Stimulated activated CD4-positive, alpha-beta T cell treated with anti-CD3 and anti-CD28 coated beads, Interleukin-1b, Interleukin-23, amount 100 ng/mL, for 4 hours (primary cell): ENCODE measurements around the gene CENPO.

Source experiments
- DNase-seq, 2 donors: peaks; one replicate each; pipeline ENCODE4 v3.0.0-alpha.2; 2020; ENCODE audit warnings: low read depth in 2 of 2

The CENPO gene

GRCh38 chr2:24792874-24793760 lies at the start of gene CENPO, which contains the start of gene PTRHD1:
CENPO (plus strand) TSS chr2:24793425; CDS start chr2:24793920, 495 bp downstream.
PTRHD1 (minus strand) TSS chr2:24793391; CDS start chr2:24793377, 14 bp downstream.
- DNase-seq, result peak; percentile 91

- DNase-seq, result no peak
Measured at GRCh38 chr2:24743924-24744323, 49.3 kb upstream of the CENPO start.

DNA sequence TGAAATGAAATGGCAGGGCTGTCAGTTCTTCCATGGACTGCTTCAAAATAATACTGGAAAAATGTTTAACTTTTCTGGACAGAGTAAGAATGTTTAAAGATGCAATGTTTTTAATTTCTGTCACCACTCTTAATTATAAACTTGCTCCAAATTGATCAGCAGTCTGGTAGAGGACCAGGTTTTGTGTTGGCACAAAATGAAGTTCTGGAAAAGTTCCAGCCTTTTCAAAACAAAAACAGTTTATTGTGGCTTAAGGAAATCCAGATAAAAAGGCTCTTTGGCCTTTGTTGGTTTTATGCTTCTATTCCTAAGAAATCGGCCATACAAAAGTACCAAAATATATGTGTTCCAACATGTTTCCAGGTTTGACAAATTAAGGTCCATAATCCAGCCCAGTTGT lies 48.9 kb upstream of the CENPO start:
- no peak for DNase-seq

DNA sequence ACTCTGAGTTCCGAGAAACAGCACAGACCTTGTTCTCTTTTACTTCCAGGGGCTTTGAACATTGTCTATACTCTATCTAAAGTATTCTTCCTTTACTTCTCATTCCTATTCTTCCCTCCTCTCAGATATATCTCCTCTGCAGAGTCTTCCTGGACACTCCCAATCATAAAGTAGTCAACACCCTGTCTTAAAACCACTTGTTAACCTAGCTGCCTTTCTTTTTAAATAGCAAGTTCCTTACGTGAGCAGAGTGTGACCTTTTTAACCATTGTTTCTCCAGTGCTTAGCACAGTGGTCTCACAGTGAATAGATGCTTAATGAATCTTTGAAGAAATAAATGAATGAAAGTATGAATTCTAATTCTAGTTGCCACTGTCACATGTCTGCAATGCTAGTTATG lies 47.4 kb upstream of the CENPO start:
- no peak for DNase-seq

- DNase-seq, result no peak
Measured at GRCh38 chr2:24747299-24747698, 45.9 kb upstream of the CENPO start.

GRCh38 chr2:24749069-24749691 lies 44.0 kb upstream of the CENPO start:
- DNase-seq, result no peak

DNA sequence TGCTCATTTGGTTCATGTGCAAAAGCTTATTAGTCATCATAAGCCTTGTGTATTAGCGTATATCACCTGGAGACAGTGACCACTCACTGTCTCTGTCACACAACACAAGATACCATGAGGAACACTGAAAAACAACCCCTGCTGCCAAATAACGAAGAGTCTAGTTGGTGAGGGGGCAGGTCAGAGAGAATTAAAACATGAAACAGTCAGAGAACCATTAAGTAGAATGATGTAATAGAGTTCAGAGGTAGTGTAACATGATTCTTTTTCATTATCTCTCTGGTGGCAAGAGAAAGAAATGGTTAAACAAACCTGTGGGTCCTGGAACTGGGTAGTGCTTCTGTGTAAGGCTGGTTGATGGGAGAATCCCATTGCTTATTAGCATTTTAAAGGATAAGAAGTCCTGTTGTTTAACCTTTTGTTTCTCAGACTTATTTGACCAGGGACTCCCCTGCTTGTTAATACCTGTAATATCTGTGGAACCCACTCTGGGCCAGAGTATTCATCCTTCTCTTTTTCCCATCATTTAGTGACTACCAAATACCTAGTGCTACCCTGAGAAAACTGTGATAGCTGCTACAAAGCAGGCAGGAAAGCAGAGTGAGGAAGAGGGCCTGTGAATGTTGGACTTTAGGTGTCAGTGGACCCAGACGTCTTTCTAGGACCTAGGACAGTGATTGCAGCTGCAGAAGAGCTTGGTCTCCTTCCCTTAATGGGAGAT lies 38.1 kb upstream of the CENPO start:
- no peak for DNase-seq

- DNase-seq, result no peak
Measured at GRCh38 chr2:24756789-24757188, 36.4 kb upstream of the CENPO start.

DNA sequence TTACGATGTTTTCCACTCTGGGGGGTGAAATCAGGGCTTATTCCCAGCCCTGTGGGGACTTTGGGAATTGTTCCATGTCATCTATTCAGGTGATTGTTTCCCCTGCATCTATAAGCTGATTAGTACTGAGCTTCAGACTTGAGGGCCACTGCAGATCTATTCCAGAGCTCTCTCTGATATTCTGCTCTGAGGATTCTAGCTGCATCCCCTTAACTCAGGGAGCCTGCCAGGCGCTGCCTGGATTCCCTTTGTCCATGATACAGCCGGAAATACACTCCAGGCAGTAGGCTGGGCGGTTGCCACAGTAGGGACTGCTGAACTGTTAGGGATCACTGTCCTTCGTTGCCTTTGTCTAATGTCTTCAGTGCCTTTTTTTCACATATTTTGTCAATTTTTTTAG lies 31.4 kb upstream of the CENPO start:
- DNase-seq, result no peak

DNA sequence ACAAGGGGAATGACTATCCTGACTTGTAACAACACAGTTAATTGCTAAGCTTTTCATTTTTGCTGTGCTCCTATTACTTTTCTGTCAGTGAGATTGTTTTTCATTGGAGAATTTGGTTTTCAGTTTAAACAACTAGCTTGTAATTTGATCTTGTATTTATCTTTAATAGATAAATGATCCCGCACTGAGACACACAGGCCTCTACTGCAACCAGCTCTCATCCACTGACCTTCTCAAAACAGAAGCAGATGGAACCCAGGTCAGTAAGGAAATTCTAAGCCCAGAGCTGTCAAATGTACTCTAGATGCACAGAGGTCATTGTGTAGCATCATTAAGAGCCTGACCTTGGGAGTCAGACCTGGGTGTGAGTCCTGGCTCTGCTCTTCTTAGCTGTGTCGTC lies 30.7 kb upstream of the CENPO start:
- DNase-seq, result no peak

GRCh38 chr2:24763843-24764242 lies 29.4 kb upstream of the CENPO start:
- no peak for DNase-seq

DNA sequence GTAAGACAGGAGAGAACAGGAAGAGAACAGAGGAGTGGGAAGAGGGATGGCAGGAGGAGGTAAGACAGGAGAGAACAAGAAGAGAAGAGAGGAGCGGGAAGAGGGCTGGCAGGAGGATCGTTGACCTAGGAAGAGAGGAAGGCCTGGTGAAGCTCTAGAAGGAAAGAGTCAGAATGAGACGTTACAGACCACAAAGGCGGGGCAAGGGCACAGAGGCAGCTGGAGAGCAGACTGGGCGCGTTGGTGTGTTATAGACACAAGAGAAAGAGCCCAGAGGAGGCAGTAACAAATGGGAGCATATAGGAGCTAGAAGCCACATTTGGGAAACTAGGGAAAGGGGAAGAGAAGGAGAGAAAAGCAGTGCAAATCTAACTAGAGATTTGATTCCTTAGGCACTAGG lies 26.6 kb upstream of the CENPO start:
- DNase-seq, result no peak

- DNase-seq, result no peak
Measured at GRCh38 chr2:24768013-24768412, 25.2 kb upstream of the CENPO start.

GRCh38 chr2:24768601-24769000 lies 24.6 kb upstream of the CENPO start:
- DNase-seq, result no peak

- DNase-seq, result no peak
Measured at GRCh38 chr2:24771061-24771460, 22.2 kb upstream of the CENPO start.

DNA sequence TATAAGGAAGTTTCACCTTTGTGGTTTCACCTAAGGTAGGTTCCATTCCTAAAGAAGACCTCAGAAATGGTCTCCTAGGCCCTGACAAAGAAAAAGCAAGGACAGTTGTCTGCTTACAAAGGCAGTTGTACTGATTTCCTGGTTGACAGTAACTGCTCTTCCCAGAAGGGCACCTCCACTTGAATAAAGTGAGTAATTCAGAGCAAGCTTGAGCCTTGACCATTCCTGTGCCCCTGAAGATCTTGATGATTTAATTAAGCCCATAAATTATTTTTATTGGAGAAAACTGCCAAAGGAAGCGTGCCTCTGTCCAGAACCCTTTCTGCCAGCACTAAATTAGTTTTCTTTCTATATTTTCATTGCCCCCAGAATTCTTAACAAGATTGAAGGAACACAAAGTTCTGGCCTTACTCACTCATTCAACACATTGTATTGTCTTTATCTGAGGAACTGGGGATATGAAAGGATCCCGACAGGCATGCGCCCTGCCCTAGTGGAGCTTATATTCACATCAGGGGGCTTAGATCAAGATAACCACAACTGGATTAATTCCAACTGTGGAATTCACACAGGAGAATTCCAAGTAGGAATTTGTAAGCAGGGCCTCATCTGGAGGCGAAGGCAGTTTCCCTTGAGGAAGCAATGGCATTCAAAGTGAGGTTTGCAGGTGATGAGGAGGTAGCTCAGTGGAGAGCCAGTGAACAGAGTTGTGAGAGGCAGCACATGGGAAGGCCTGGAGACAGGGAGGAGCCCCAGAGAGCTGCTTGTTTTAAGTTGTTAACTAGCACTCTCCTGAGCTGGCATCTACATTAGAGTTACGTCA lies 21.2 kb upstream of the CENPO start:
- no peak for DNase-seq

DNA sequence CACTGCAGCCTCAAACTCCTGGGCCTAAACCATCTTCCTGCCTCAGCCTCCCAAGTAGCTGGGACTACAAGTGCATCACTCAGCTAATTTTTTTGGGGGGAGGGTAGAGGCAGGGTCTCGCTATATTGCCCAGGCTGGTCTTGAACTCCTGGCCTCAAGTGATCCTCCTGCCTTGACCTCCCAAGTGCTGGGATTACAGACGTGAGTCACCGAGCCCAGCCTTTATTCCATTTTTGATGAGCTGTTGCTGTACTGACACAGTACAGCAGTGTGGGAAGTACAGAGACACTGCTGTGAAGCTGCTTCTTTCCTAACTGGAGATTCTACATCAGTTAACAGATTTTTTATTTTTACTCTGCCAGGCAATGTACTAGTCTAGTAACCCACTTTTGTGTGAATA lies 18.9 kb upstream of the CENPO start:
- no peak for DNase-seq

GRCh38 chr2:24779116-24779515 lies 14.1 kb upstream of the CENPO start:
- no peak for DNase-seq

DNA sequence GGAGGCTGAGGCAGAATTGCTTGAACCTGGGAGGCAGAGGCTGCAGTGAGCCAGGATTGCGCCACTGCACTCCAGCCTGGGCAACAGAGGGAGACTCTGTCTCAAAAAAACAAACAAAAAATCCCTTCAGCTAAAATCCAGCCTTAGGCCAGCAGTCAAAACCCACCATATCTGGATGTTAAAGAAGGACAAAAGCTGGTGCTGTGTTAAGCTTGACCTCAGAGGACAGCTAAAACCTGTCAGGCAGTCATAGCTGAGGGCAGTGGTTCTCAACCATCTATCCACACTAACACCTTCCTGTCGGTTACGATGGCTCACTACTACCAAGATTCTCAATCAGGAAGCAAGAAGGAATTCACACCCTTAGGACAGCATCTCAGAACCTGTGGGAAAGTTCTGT lies 9.6 kb upstream of the CENPO start:
- no peak for DNase-seq

- no peak for DNase-seq
Measured at GRCh38 chr2:24785671-24786321, 7.4 kb upstream of the CENPO start.

DNA sequence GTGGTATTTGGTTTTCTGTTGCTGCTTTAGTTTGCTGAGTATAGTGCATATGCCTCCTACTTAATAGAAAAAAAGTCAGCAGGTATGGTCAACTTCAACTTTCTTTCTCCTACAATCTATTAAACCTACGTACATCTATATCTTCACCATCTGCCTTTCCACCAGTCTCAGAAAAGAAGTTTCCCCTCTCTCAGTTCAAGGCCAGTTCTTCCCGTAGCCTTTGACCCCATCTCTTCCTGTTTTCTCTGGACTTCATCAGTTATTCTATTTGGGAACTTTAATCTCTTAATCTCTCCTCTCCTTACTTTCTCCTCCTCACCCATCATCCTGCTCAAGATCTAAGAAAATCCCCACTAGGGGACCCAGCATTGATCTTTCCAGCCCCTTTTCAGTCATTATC lies 5.7 kb upstream of the CENPO start:
- DNase-seq, result no peak
